Stomach (tissue), 4 donors: ENCODE results near the gene ADD2.

ENCODE experiments used
- POLR2A ChIP-seq, 4 donors: fragments of 450-650 bp; IDR thresholded peaks; one replicate each; pipeline ENCODE4 v1.6.1; 2016; ENCODE audit warnings: antibody characterized with exemption in 4 of 4, control low read depth in 2 of 4, mild to moderate bottlenecking in 1 of 4, moderate library complexity in 1 of 4
- TF ChIP-seq, protein P1 (sequence below), 7 experiments: fragments of 450-650 bp in 4 of 7; fragments of 200-600 bp in 3 of 7; sonication (generic) in 3 of 7; IDR thresholded peaks; one replicate each; pipeline ENCODE4 v1.5.1; 2016 to 2019; ENCODE audit warnings: antibody characterized with exemption in 7 of 7, control low read depth in 2 of 7, mild to moderate bottlenecking in 1 of 7

DNA sequence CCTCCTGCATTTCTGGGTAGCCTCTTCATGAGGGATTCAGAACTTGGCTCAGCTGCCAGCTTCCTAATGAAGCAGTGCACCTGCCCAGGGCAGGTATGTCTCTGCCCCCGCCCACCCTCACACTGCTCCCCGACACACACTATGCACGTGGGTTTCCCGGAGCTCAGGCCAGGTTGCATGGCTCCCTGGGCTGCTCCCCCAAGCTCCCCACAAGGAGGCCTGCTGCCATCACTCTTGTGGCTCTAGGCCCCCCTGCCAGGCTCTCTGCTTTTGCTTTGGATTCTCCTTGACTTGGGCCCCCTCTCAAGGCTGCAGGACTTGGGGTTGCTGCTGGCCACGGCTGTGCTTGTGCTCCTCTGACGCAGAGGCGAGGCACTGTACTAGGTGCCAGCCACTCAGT is 43.6 kb downstream of the ADD2 start:
- TF ChIP-seq, protein P1, sequence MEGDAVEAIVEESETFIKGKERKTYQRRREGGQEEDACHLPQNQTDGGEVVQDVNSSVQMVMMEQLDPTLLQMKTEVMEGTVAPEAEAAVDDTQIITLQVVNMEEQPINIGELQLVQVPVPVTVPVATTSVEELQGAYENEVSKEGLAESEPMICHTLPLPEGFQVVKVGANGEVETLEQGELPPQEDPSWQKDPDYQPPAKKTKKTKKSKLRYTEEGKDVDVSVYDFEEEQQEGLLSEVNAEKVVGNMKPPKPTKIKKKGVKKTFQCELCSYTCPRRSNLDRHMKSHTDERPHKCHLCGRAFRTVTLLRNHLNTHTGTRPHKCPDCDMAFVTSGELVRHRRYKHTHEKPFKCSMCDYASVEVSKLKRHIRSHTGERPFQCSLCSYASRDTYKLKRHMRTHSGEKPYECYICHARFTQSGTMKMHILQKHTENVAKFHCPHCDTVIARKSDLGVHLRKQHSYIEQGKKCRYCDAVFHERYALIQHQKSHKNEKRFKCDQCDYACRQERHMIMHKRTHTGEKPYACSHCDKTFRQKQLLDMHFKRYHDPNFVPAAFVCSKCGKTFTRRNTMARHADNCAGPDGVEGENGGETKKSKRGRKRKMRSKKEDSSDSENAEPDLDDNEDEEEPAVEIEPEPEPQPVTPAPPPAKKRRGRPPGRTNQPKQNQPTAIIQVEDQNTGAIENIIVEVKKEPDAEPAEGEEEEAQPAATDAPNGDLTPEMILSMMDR (IDR thresholded peaks at IDR 0.05) = no peak
- TF ChIP-seq POLR2A (IDR thresholded peaks at IDR 0.05) = no peak
